ENCODE data around the gene RHOB.

RHOB gene

GRCh38 chr2:20451341-20451740 lies 4.5 kb downstream of the RHOB start:
- Histone ChIP-seq H3K4me3 (ENCODE audit: low read depth in 1 of 5, low read length in 5 of 5) (peak overlapping the region in 2 of 5 donors; percentile 8 to 99), H3K27ac (ENCODE audit: low read depth, low read length) (peak overlapping the region; percentile 93), H3K27me3 (ENCODE audit: control insufficient read depth in 5 of 5, insufficient read depth in 4 of 5, low read length in 5 of 5) (no peaks in the 10 kb centered on the region), H3K4me1 (ENCODE audit: control insufficient read depth in 5 of 5, insufficient read depth in 5 of 5, low read length in 5 of 5) (peaks cover 4 to 37% (median 23%) of the 10 kb centered on the region in 5 donors), H3K9ac (ENCODE audit: low read length in 5 of 5) (peak overlapping the region in 1 of 5 donors; percentile 97), H3K9me3 (ENCODE audit: control insufficient read depth in 5 of 5, low read length in 5 of 5) (no peaks in the 10 kb centered on the region), H3K36me3 (ENCODE audit: control insufficient read depth in 5 of 5, insufficient read depth in 5 of 5, low read length in 5 of 5) (peaks cover 6 to 18% (median 16%) of the 10 kb centered on the region in 5 donors)

- no peak overlapping the region for H3K9ac ChIP-seq (ENCODE audit: low read length in 5 of 5)
- no peaks in the 10 kb centered on the region for H3K27me3 ChIP-seq (ENCODE audit: control insufficient read depth in 5 of 5, insufficient read depth in 4 of 5, low read length in 5 of 5)
- peak overlapping the region in 1 of 5 donors; percentile 8 for H3K4me3 ChIP-seq (ENCODE audit: low read depth in 1 of 5, low read length in 5 of 5)
- H3K9me3 ChIP-seq (ENCODE audit: control insufficient read depth in 5 of 5, low read length in 5 of 5), result no peaks in the 10 kb centered on the region
- peak overlapping the region; percentile 93 for H3K27ac ChIP-seq (ENCODE audit: low read depth, low read length)
- H3K36me3 ChIP-seq (ENCODE audit: control insufficient read depth in 5 of 5, insufficient read depth in 5 of 5, low read length in 5 of 5), result peaks cover 6 to 18% (median 16%) of the 10 kb centered on the region in 5 donors
- H3K4me1 ChIP-seq (ENCODE audit: control insufficient read depth in 5 of 5, insufficient read depth in 5 of 5, low read length in 5 of 5), result peaks cover 4 to 37% (median 22%) of the 10 kb centered on the region in 5 donors
Observed at GRCh38 chr2:20451761-20452499, 5.1 kb downstream of the RHOB start.

- Histone ChIP-seq H3K4me1 (ENCODE audit: control insufficient read depth in 5 of 5, insufficient read depth in 5 of 5, low read length in 5 of 5) (peaks cover 4 to 37% (median 22%) of the 10 kb centered on the region in 5 donors), H3K4me3 (ENCODE audit: low read depth in 1 of 5, low read length in 5 of 5) (no peak overlapping the region), H3K27ac (ENCODE audit: low read depth, low read length) (no peak overlapping the region), H3K27me3 (ENCODE audit: control insufficient read depth in 5 of 5, insufficient read depth in 4 of 5, low read length in 5 of 5) (no peaks in the 10 kb centered on the region), H3K9me3 (ENCODE audit: control insufficient read depth in 5 of 5, low read length in 5 of 5) (no peaks in the 10 kb centered on the region), H3K36me3 (ENCODE audit: control insufficient read depth in 5 of 5, insufficient read depth in 5 of 5, low read length in 5 of 5) (peaks cover 6 to 15% (median 13%) of the 10 kb centered on the region in 5 donors), H3K9ac (ENCODE audit: low read length in 5 of 5) (no peak overlapping the region)
Observed at GRCh38 chr2:20452551-20452950, 5.7 kb downstream of the RHOB start.

- Histone ChIP-seq H3K27ac (ENCODE audit: low read depth, low read length) (no peak overlapping the region), H3K4me3 (ENCODE audit: low read depth in 1 of 5, low read length in 5 of 5) (no peak overlapping the region), H3K27me3 (ENCODE audit: control insufficient read depth in 5 of 5, insufficient read depth in 4 of 5, low read length in 5 of 5) (no peaks in the 10 kb centered on the region), H3K4me1 (ENCODE audit: control insufficient read depth in 5 of 5, insufficient read depth in 5 of 5, low read length in 5 of 5) (peaks cover 4 to 33% (median 22%) of the 10 kb centered on the region in 5 donors), H3K36me3 (ENCODE audit: control insufficient read depth in 5 of 5, insufficient read depth in 5 of 5, low read length in 5 of 5) (peaks cover 6 to 10% (median 9%) of the 10 kb centered on the region in 5 donors), H3K9me3 (ENCODE audit: control insufficient read depth in 5 of 5, low read length in 5 of 5) (no peaks in the 10 kb centered on the region), H3K9ac (ENCODE audit: low read length in 5 of 5) (no peak overlapping the region)
Observed at GRCh38 chr2:20453087-20453486, 6.2 kb downstream of the RHOB start.

- H3K9ac ChIP-seq (ENCODE audit: low read length in 5 of 5), result no peak overlapping the region
- H3K4me1 ChIP-seq (ENCODE audit: control insufficient read depth in 5 of 5, insufficient read depth in 5 of 5, low read length in 5 of 5), result peaks cover 4 to 26% (median 19%) of the 10 kb centered on the region in 5 donors
- no peak overlapping the region for H3K27ac ChIP-seq (ENCODE audit: low read depth, low read length)
- H3K27me3 ChIP-seq (ENCODE audit: control insufficient read depth in 5 of 5, insufficient read depth in 4 of 5, low read length in 5 of 5), result no peaks in the 10 kb centered on the region
- H3K4me3 ChIP-seq (ENCODE audit: low read depth in 1 of 5, low read length in 5 of 5), result no peak overlapping the region
- H3K9me3 ChIP-seq (ENCODE audit: control insufficient read depth in 5 of 5, low read length in 5 of 5), result no peaks in the 10 kb centered on the region
- peaks cover 0 to 2% (median under 1%) of the 10 kb centered on the region in 5 donors for H3K36me3 ChIP-seq (ENCODE audit: control insufficient read depth in 5 of 5, insufficient read depth in 5 of 5, low read length in 5 of 5)
Observed at GRCh38 chr2:20454036-20454981, 7.4 kb downstream of the RHOB start.

GRCh38 chr2:20455076-20455587 lies 8.3 kb downstream of the RHOB start:
- peaks cover 4 to 18% (median 13%) of the 10 kb centered on the region in 5 donors for H3K4me1 ChIP-seq (ENCODE audit: control insufficient read depth in 5 of 5, insufficient read depth in 5 of 5, low read length in 5 of 5)
- no peak overlapping the region for H3K9ac ChIP-seq (ENCODE audit: low read length in 5 of 5)
- no peaks in the 10 kb centered on the region for H3K36me3 ChIP-seq (ENCODE audit: control insufficient read depth in 5 of 5, insufficient read depth in 5 of 5, low read length in 5 of 5)
- no peaks in the 10 kb centered on the region for H3K27me3 ChIP-seq (ENCODE audit: control insufficient read depth in 5 of 5, insufficient read depth in 4 of 5, low read length in 5 of 5)
- H3K4me3 ChIP-seq (ENCODE audit: low read depth in 1 of 5, low read length in 5 of 5), result no peak overlapping the region
- no peaks in the 10 kb centered on the region for H3K9me3 ChIP-seq (ENCODE audit: control insufficient read depth in 5 of 5, low read length in 5 of 5)
- no peak overlapping the region for H3K27ac ChIP-seq (ENCODE audit: low read depth, low read length)

GRCh38 chr2:20456116-20456571 lies 9.3 kb downstream of the RHOB start:
- Histone ChIP-seq H3K4me1 (ENCODE audit: control insufficient read depth in 5 of 5, insufficient read depth in 5 of 5, low read length in 5 of 5) (peaks cover 0 to 8% (median 5%) of the 10 kb centered on the region in 5 donors), H3K27ac (ENCODE audit: low read depth, low read length) (no peak overlapping the region), H3K36me3 (ENCODE audit: control insufficient read depth in 5 of 5, insufficient read depth in 5 of 5, low read length in 5 of 5) (no peaks in the 10 kb centered on the region), H3K9ac (ENCODE audit: low read length in 5 of 5) (no peak overlapping the region), H3K4me3 (ENCODE audit: low read depth in 1 of 5, low read length in 5 of 5) (no peak overlapping the region), H3K27me3 (ENCODE audit: control insufficient read depth in 5 of 5, insufficient read depth in 4 of 5, low read length in 5 of 5) (no peaks in the 10 kb centered on the region), H3K9me3 (ENCODE audit: control insufficient read depth in 5 of 5, low read length in 5 of 5) (no peaks in the 10 kb centered on the region)

GRCh38 chr2:20456636-20457426 lies 10.0 kb downstream of the RHOB start:
- no peaks in the 10 kb centered on the region for H3K9me3 ChIP-seq (ENCODE audit: control insufficient read depth in 5 of 5, low read length in 5 of 5)
- H3K27me3 ChIP-seq (ENCODE audit: control insufficient read depth in 5 of 5, insufficient read depth in 4 of 5, low read length in 5 of 5), result no peaks in the 10 kb centered on the region
- peaks cover 0 to 3% (median 0%) of the 10 kb centered on the region in 5 donors for H3K4me1 ChIP-seq (ENCODE audit: control insufficient read depth in 5 of 5, insufficient read depth in 5 of 5, low read length in 5 of 5)
- H3K4me3 ChIP-seq (ENCODE audit: low read depth in 1 of 5, low read length in 5 of 5), result no peak overlapping the region
- H3K27ac ChIP-seq (ENCODE audit: low read depth, low read length), result no peak overlapping the region
- H3K9ac ChIP-seq (ENCODE audit: low read length in 5 of 5), result no peak overlapping the region
- H3K36me3 ChIP-seq (ENCODE audit: control insufficient read depth in 5 of 5, insufficient read depth in 5 of 5, low read length in 5 of 5), result no peaks in the 10 kb centered on the region
